Keratinocyte (primary cell): ENCODE data around the gene KLK7.

ENCODE experiments used
- EZH2 ChIP-seq: IDR thresholded peaks from one replicate; pipeline ENCODE4 v1.6.1; 2012; ENCODE audit warnings: inconsistent platforms, mild to moderate bottlenecking, low read length, moderate library complexity
- TF ChIP-seq, protein P1 (sequence below), 3 experiments: IDR thresholded peaks in 1 of 3; conservative IDR thresholded peaks in 1 of 3; optimal IDR thresholded peaks in 1 of 3; 2 replicates in 2 of 3; 3 replicates in 1 of 3; pipeline versions ENCODE3 to v1.5.1; 2011; ENCODE audit warnings: low read length in 3 of 3, mild to moderate bottlenecking in 3 of 3, moderate library complexity in 2 of 3, control low read depth in 1 of 3, inconsistent platforms in 1 of 3; ENCODE audit not compliant: insufficient read depth in 2 of 3; ENCODE audit errors: extremely low read depth in 1 of 3

GRCh38 chr19:51014242-51014641 lies 30.5 kb upstream of the KLK7 start:
- TF ChIP-seq, protein P1, sequence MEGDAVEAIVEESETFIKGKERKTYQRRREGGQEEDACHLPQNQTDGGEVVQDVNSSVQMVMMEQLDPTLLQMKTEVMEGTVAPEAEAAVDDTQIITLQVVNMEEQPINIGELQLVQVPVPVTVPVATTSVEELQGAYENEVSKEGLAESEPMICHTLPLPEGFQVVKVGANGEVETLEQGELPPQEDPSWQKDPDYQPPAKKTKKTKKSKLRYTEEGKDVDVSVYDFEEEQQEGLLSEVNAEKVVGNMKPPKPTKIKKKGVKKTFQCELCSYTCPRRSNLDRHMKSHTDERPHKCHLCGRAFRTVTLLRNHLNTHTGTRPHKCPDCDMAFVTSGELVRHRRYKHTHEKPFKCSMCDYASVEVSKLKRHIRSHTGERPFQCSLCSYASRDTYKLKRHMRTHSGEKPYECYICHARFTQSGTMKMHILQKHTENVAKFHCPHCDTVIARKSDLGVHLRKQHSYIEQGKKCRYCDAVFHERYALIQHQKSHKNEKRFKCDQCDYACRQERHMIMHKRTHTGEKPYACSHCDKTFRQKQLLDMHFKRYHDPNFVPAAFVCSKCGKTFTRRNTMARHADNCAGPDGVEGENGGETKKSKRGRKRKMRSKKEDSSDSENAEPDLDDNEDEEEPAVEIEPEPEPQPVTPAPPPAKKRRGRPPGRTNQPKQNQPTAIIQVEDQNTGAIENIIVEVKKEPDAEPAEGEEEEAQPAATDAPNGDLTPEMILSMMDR (optimal IDR thresholded peaks at IDR 0.05 in 1 of 3, IDR thresholded peaks at IDR 0.05 in 1 of 3, conservative IDR thresholded peaks at IDR 0.05 in 1 of 3; ENCODE audit: extremely low read depth in 1 of 3, insufficient read depth in 2 of 3, low read length in 3 of 3): no peak
- TF ChIP-seq EZH2: no peak
